Type B pancreatic cell (in vitro differentiated cells): ENCODE measurements around the gene RAB7A. TPM values are rescaled to one million over a fixed set of nuclear protein-coding genes. Genes with fewer than 3 reads are reported as not detected.
"Not testable (repeated sequence)": the region's sequence is repeated elsewhere in the genome, so short reads cannot be mapped to it uniquely, and the experiment has no call there.

Source experiments
- DNase-seq: peaks from one replicate; pipeline ENCODE4 v3.0.0; 2021; ENCODE audit warnings: mixed read lengths; ENCODE audit not compliant: unreplicated experiment; ENCODE audit errors: extremely low spot score
- H3K27ac Mint-ChIP-seq: 2 replicates; pipeline ENCODE4 v1.8.0; 2021; ENCODE audit warnings: mild to moderate bottlenecking, mixed read lengths
- H3K27me3 Mint-ChIP-seq: 2 replicates; pipeline ENCODE4 v1.8.0; 2021; ENCODE audit warnings: mixed read lengths
- H3K36me3 Mint-ChIP-seq: 2 replicates; pipeline ENCODE4 v1.8.0; 2021; ENCODE audit warnings: mixed read lengths
- H3K4me1 Mint-ChIP-seq: one replicate; pipeline ENCODE4 v1.8.0; 2021; ENCODE audit warnings: mixed read lengths; ENCODE audit not compliant: unreplicated experiment
- H3K4me3 Mint-ChIP-seq: 2 replicates; pipeline ENCODE4 v1.8.0; 2021; ENCODE audit warnings: mild to moderate bottlenecking, mixed read lengths
- H3K9me3 Mint-ChIP-seq: 2 replicates; pipeline ENCODE4 v1.8.0; 2021; ENCODE audit warnings: mixed read lengths
- total RNA-seq: library from RNA; stranded (reverse); gene quantifications from 2 replicates; pipeline ENCODE4 v1.2.1, GENCODE V29; 2021; ENCODE audit warnings: low replicate concordance
- TF ChIP-seq, protein P1 (sequence below): fragments of 200-600 bp; sonication (generic); conservative IDR thresholded peaks from 2 replicates; pipeline ENCODE4 v1.5.0; 2021; ENCODE audit warnings: antibody characterized with exemption, mild to moderate bottlenecking

RAB7A gene
- total RNA-seq, 1 donor from 2014 or later: 157 TPM

DNA sequence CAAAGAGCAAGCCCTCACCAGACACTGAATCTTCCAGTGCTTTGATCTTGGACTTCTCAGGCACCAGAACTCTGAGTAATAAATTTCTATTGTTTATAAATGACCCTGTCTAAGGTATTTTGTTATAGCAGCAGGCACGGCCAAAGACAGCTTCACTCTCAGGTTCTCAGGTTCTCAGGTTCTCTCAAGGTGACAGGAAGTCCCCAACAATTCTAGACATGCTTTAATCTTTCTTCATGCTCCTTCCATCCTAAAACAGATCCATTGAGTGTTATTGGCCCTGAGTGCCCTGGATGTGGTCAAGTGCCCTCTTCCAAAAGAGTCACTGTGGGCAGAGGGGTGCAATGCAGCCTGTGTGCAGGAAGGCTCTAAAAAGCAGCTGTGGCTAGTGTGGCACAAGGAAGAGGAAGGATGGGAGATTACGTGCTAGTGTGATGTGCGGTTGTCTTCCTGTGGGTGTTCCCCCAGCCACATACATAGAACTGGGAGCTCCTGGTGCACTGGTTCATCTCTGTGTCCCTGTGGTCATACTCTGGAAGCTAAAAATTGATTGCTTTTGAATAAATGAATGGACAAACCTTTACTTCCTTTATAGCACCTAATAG lies 11.0 kb upstream of the RAB7A start:
- Mint-ChIP-seq H3K27me3 (peaks cover 7% of the 10 kb centered on the region), H3K27ac (no peak overlapping the region), H3K4me3 (no peak overlapping the region), H3K9me3 (no peaks in the 10 kb centered on the region), H3K4me1 (peaks cover 4% of the 10 kb centered on the region), H3K36me3 (no peaks in the 10 kb centered on the region)
- TF ChIP-seq, protein P1, sequence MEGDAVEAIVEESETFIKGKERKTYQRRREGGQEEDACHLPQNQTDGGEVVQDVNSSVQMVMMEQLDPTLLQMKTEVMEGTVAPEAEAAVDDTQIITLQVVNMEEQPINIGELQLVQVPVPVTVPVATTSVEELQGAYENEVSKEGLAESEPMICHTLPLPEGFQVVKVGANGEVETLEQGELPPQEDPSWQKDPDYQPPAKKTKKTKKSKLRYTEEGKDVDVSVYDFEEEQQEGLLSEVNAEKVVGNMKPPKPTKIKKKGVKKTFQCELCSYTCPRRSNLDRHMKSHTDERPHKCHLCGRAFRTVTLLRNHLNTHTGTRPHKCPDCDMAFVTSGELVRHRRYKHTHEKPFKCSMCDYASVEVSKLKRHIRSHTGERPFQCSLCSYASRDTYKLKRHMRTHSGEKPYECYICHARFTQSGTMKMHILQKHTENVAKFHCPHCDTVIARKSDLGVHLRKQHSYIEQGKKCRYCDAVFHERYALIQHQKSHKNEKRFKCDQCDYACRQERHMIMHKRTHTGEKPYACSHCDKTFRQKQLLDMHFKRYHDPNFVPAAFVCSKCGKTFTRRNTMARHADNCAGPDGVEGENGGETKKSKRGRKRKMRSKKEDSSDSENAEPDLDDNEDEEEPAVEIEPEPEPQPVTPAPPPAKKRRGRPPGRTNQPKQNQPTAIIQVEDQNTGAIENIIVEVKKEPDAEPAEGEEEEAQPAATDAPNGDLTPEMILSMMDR: no peak
- DNase-seq: no peak

DNA sequence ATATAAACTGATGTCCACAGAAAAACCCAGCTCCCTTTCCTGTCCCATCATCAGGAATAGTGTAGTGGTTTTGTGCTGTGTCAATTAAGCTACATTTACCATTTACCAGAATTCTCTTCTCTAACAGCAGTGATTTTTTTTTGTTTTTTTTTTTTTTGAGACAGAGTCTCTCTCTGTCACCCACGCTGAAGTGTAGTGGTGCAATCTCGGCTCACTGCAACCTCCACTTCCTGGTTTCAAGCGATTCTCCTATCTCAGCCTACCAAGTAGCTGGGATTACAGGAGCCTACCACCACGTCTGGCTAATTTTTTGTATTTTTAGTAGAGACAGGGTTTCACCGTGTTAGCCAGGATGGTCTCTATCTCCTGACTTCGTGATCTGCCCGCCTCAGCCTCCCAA lies 7.1 kb upstream of the RAB7A start:
- not testable (repeated sequence) for H3K9me3 Mint-ChIP-seq, H3K27ac Mint-ChIP-seq, H3K4me3 Mint-ChIP-seq, H3K4me1 Mint-ChIP-seq, H3K36me3 Mint-ChIP-seq, DNase-seq
- H3K27me3 Mint-ChIP-seq: peaks cover 19% of the 10 kb centered on the region

DNA sequence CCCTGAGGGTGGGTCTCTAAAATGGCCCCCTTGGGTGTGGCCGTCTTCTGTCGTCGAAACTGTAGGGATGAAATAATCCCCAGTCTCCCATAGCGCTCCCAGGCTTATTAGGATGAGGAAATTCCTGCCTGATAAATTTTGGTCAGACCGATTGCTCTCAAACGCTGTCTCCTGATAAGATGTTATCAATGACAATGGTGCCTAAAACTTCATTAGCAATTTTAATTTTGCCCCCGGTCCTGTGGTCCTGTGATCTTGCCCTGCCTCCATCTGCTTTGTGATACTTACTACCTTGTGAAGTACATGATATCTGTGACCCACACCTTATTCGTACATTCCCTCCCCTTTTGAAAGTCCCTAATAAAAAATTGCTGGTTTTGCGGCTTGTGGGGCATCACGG lies 5.1 kb upstream of the RAB7A start:
- H3K4me3 Mint-ChIP-seq: no peak overlapping the region
- peaks cover 14% of the 10 kb centered on the region for H3K4me1 Mint-ChIP-seq
- DNase-seq: no peak
- no peaks in the 10 kb centered on the region for H3K36me3 Mint-ChIP-seq
- no peaks in the 10 kb centered on the region for H3K9me3 Mint-ChIP-seq
- no peak overlapping the region for H3K27ac Mint-ChIP-seq
- peaks cover 19% of the 10 kb centered on the region for H3K27me3 Mint-ChIP-seq
- TF ChIP-seq, protein P1: no peak

DNA sequence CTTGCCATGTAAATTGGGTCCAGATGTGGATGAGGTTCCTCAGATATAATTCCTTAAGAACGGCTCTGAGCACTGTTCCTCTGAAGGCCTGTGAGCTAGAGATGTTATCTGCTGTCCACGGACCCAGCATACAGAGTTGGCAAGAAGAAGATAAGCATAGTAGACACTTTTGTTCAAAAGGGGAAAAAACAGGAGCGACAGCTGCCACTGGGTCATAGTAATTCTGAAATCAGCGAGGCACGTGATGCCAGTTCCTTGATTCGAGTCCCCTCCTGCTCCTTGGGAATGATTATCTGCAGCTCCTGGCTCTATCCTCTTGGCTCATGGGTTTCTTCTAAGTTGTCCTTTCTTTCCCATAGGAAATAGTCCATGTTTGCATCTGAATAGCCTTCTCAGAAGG lies 2.5 kb upstream of the RAB7A start:
- Mint-ChIP-seq H3K27me3 (peaks cover 16% of the 10 kb centered on the region), H3K27ac (no peak overlapping the region), H3K9me3 (no peaks in the 10 kb centered on the region), H3K4me3 (no peak overlapping the region), H3K4me1 (peaks cover 28% of the 10 kb centered on the region), H3K36me3 (peaks cover 8% of the 10 kb centered on the region)
- TF ChIP-seq, protein P1: no peak
- DNase-seq: no peak

DNA sequence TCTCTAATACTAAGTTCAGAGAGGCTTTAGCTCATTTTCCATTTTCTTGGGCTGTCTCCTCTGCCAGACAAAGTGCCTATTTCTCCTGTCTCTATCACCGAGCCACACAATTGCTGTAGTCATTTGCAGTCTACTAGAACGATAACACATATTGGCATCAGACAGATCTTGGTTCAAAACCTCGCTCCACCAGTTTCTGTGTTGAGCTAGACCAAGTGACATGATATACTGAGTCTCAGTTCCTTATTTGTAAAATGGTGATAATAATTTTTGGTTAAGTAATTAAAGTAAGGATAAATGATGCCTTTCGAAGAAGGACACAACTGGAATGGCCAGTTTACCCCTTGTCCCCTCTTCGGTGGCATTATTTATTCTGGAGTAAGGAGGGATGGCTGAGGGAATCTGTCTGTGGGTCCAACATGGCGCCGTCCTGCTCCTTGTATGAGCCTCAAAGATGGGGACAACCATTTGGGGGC lies 398 bp upstream of the RAB7A start:
- H3K4me3 Mint-ChIP-seq: peak overlapping the region; percentile 97
- H3K27ac Mint-ChIP-seq: peak overlapping the region; percentile 99
- DNase-seq: no peak
- peaks cover 13% of the 10 kb centered on the region for H3K36me3 Mint-ChIP-seq
- H3K9me3 Mint-ChIP-seq: no peaks in the 10 kb centered on the region
- peaks cover 42% of the 10 kb centered on the region for H3K4me1 Mint-ChIP-seq
- peaks cover 7% of the 10 kb centered on the region for H3K27me3 Mint-ChIP-seq
- TF ChIP-seq, protein P1: no peak

DNA sequence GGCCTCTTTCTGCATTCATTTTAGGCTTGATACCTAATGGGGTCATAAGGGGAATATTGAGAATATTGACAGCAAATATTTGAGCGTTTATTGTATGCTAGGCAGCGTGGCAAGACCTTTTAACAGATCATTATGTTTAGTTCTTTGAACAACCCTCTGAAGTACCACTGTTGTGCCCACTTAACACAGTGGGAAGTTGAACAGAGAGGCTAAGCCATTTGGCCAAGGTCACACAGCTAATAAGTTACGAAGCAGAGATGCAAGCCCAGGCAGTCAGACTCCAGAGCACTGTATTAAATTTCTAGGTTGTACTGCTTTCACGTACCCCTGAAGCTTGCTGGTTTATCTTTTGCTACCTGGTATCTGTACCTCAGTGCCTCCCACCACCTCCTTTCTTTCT lies 1.1 kb downstream of the RAB7A start:
- peaks cover 22% of the 10 kb centered on the region for H3K36me3 Mint-ChIP-seq
- DNase-seq: no peak
- TF ChIP-seq, protein P1: no peak
- H3K4me3 Mint-ChIP-seq: peak overlapping the region; percentile 98
- H3K9me3 Mint-ChIP-seq: no peaks in the 10 kb centered on the region
- H3K27ac Mint-ChIP-seq: peak overlapping the region; percentile 97
- H3K27me3 Mint-ChIP-seq: no peaks in the 10 kb centered on the region
- H3K4me1 Mint-ChIP-seq: peaks cover 46% of the 10 kb centered on the region
